HepG2 (cell line): ENCODE results near the gene ZNF19. TPM values are rescaled to one million over a fixed set of nuclear protein-coding genes. Genes with fewer than 3 reads are reported as not detected.

Source experiments
- ATAC-seq: fragments of 200-7000 bp; cut with Tn5 transposase; 3 replicates; pipeline ENCODE4 v1.9.1; 2020; ENCODE audit warnings: mild to moderate bottlenecking, moderate library complexity
- BruUV-seq: library from RNA; stranded (reverse); fragments of 400-500 nt; replicated peaks from 2 replicates; lab custom pipeline; 2021; lab: Mats Ljungman, UMichigan
- CTCF ChIA-PET: fragments of 300-600 bp; formaldehyde crosslinking; extraction: SDS; loops from one replicate; lab custom pipeline; 2021; ENCODE audit warnings: low total read pairs, inconsistent platforms, low intra/inter-chr PET ratio; lab: Yijun Ruan, JAX
- POLR2A ChIA-PET: fragments of 350-600 bp; sonication (Branson Sonifier 250); formaldehyde crosslinking; loops from one replicate; lab custom pipeline; 2020; ENCODE audit warnings: antibody characterized with exemption, inconsistent platforms; lab: Yijun Ruan, JAX
- DNase-seq: peaks from one replicate; pipeline ENCODE4 v3.0.0-alpha.2; 2015; ENCODE audit warnings: low spot score
- FAIRE-seq: peaks from 3 replicates; lab custom pipeline; 2011; peaks lifted over from hg19 to GRCh38; lab: Jason Lieb, UNC
- H2AFZ ChIP-seq: one replicate; pipeline ENCODE4 v1.6.1; 2011; ENCODE audit warnings: low read length, inconsistent platforms
- H3K27ac ChIP-seq: fragments of 300-600 bp; 3 replicates; pipeline ENCODE4 v1.8.0; 2011; ENCODE audit warnings: mixed run types, mild to moderate bottlenecking, mixed read lengths, low read length, inconsistent platforms; ENCODE audit not compliant: insufficient read depth; ENCODE audit errors: extremely low read length
- H3K27me3 ChIP-seq, 2 experiments: fragments of 200-600 bp in 1 of 2; 2 replicates in 1 of 2; 3 replicates in 1 of 2; pipeline versions ENCODE4 v1.6.0 to v1.8.0; 2011; ENCODE audit warnings: low read length in 2 of 2, mild to moderate bottlenecking in 2 of 2, moderate library complexity in 2 of 2, inconsistent platforms in 1 of 2; ENCODE audit not compliant: insufficient read depth in 2 of 2, control insufficient read depth in 1 of 2
- H3K36me3 ChIP-seq, 2 experiments: fragments of 200-600 bp in 1 of 2; replicated peaks in 1 of 2; 2 replicates in 1 of 2; 3 replicates in 1 of 2; pipeline versions ENCODE4 v1.5.1 to v1.8.0; 2011; ENCODE audit warnings: low read length in 2 of 2, inconsistent platforms in 1 of 2; ENCODE audit not compliant: insufficient read depth in 2 of 2, control insufficient read depth in 1 of 2
- H3K4me1 ChIP-seq: 2 replicates; pipeline ENCODE4 v1.5.1; 2012; ENCODE audit warnings: low read length, inconsistent platforms; ENCODE audit not compliant: insufficient read depth
- H3K4me2 ChIP-seq: 2 replicates; pipeline ENCODE4 v1.6.0; 2011; ENCODE audit warnings: low read depth, low read length, inconsistent platforms
- H3K4me3 ChIP-seq, 3 experiments: fragments of 200-600 bp in 1 of 3; sonication (generic), shearing (Covaris generic) in 1 of 3; replicated peaks in 1 of 3; 2 replicates each; pipeline ENCODE4 v1.5.1; 2011 to 2016; ENCODE audit warnings: low read length in 3 of 3, inconsistent platforms in 2 of 3, low read depth in 2 of 3, mild to moderate bottlenecking in 2 of 3, control low read depth in 1 of 3, mixed read lengths in 1 of 3; ENCODE audit not compliant: insufficient read depth in 1 of 3
- H3K79me2 ChIP-seq: one replicate; pipeline ENCODE4 v1.6.1; 2011; ENCODE audit warnings: low read length, inconsistent platforms; ENCODE audit not compliant: insufficient read depth
- H3K9ac ChIP-seq: 2 replicates; pipeline ENCODE4 v1.6.0; 2011; ENCODE audit warnings: mild to moderate bottlenecking, low read depth, low read length, inconsistent platforms; ENCODE audit not compliant: insufficient read depth
- H3K9me3 ChIP-seq: 2 replicates; pipeline ENCODE4 v1.5.1; 2012; ENCODE audit warnings: mild to moderate bottlenecking, low read length
- H4K20me1 ChIP-seq: 2 replicates; pipeline ENCODE4 v1.6.0; 2011; ENCODE audit warnings: inconsistent platforms, mild to moderate bottlenecking, low read length, moderate library complexity; ENCODE audit not compliant: insufficient read depth
- IKZF1 ChIP-seq: fragments of 450-650 bp; IDR thresholded peaks from 2 replicates; pipeline ENCODE4 v1.7.1; 2016
- SMAD1 ChIP-seq: sonication (generic); formaldehyde crosslinking; IDR thresholded peaks from 2 replicates; pipeline ENCODE4 v1.4.0; 2020; ENCODE audit warnings: missing genetic modification reagents, low read depth, mild to moderate bottlenecking, borderline replicate concordance
- TCF12 ChIP-seq, 2 experiments: fragments of 450-650 bp in 1 of 2; sonication (generic) in 1 of 2; formaldehyde crosslinking in 1 of 2; IDR thresholded peaks; 2 replicates each; pipeline versions ENCODE4 v1.6.1 to v1.8.0; 2017 to 2022; ENCODE audit warnings: antibody characterized with exemption in 1 of 2, mild to moderate bottlenecking in 1 of 2, missing genetic modification reagents in 1 of 2, moderate library complexity in 1 of 2
- TP53 ChIP-seq: sonication (generic); formaldehyde crosslinking; conservative IDR thresholded peaks from 2 replicates; pipeline ENCODE4 v1.4.0; 2020; ENCODE audit warnings: missing genetic modification reagents
- ZNF652 ChIP-seq: IDR thresholded peaks from 2 replicates; pipeline ENCODE4 v1.6.1; 2016; ENCODE audit warnings: low read depth, borderline replicate concordance
- WGBS: methylation state at CpG from one replicate; pipeline ENCODE4 v1.1.6; 2017; ENCODE audit warnings: low lambda C conversion rate; 5-methylcytosine and 5-hydroxymethylcytosine counted together
- in situ Hi-C: cut with HindIII; loops from 2 replicates; pipeline ENCODE4 v1.10.0; 2017; ENCODE audit warnings: low pct_unique_long_range_greater_than_20kb; ENCODE audit not compliant: extremely low pct_ligation_motif_present
- intact Hi-C: fragments of 100-400 bp; cut with micrococcal nuclease; formaldehyde crosslinking; loops from one replicate; pipeline ENCODE4 v1.10.0; 2022; ENCODE audit not compliant: unreplicated experiment
- polyA plus RNA-seq, 8 experiments: library from polyadenylated mRNA; depleted of rRNA in 3 of 8; stranded (reverse) in 7 of 8; unstranded in 1 of 8; fragments of >200 nt; fragmentation: Illumina TruSeq in 4 of 8; extraction: Trizol in 4 of 8; gene quantifications; 2 replicates each; pipeline versions ENCODE4 v1.2.1 to v1.2.3, GENCODE V29; 2011 to 2016; ENCODE audit warnings: low read depth in 4 of 8, missing spikeins in 1 of 8, mixed read lengths in 1 of 8; ENCODE audit not compliant: insufficient read depth in 1 of 8
- total RNA-seq, 5 experiments: library from RNA; depleted of rRNA; stranded (reverse); fragments of >200 nt; fragmentation: Illumina TruSeq; extraction: Trizol; gene quantifications; 2 replicates each; pipeline ENCODE4 v1.2.3, GENCODE V29; 2016; ENCODE audit warnings: low read depth in 1 of 5
- TF ChIP-seq, protein P1 (sequence below): sonication (generic); formaldehyde crosslinking; IDR thresholded peaks from 2 replicates; pipeline ENCODE4 v1.5.0; 2020; ENCODE audit warnings: mild to moderate bottlenecking, missing genetic modification reagents
- TF ChIP-seq, protein P2 (sequence below): sonication (generic); formaldehyde crosslinking; IDR thresholded peaks from 2 replicates; pipeline ENCODE4 v1.5.1; 2020; ENCODE audit warnings: missing genetic modification reagents, mild to moderate bottlenecking, borderline replicate concordance
- TF ChIP-seq, protein P3 (sequence below): sonication (generic); formaldehyde crosslinking; IDR thresholded peaks from 2 replicates; pipeline ENCODE4 v1.5.1; 2020; ENCODE audit warnings: missing genetic modification reagents, mild to moderate bottlenecking, borderline replicate concordance

Gene ZNF19
- total and polyA plus RNA-seq, 2 of the 13 experiments (the other 11 are each of a cell fraction or from before 2014, with no cell fraction given) = 3.2 to 5.8 TPM

DNA sequence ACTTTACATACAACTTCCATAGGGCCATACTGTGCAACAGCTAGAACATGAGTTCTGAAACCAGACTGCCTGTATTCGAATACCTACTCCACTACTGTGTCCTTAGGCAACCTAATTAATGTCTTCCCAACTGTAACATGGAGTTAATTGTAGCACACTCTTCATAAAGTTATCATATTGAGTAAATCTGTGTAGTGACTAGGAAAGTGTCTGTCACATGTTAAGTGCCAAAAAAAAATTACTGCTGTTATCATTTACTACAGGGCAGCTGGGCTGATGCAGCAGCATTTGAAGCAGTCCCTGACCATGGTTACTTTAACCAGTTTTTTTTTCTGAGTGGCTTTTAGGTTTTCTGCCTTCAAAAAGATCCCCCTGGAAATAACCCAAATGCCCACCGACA is 16.2 kb downstream of the ZNF19 start (continued):
- TF ChIP-seq, protein P1, sequence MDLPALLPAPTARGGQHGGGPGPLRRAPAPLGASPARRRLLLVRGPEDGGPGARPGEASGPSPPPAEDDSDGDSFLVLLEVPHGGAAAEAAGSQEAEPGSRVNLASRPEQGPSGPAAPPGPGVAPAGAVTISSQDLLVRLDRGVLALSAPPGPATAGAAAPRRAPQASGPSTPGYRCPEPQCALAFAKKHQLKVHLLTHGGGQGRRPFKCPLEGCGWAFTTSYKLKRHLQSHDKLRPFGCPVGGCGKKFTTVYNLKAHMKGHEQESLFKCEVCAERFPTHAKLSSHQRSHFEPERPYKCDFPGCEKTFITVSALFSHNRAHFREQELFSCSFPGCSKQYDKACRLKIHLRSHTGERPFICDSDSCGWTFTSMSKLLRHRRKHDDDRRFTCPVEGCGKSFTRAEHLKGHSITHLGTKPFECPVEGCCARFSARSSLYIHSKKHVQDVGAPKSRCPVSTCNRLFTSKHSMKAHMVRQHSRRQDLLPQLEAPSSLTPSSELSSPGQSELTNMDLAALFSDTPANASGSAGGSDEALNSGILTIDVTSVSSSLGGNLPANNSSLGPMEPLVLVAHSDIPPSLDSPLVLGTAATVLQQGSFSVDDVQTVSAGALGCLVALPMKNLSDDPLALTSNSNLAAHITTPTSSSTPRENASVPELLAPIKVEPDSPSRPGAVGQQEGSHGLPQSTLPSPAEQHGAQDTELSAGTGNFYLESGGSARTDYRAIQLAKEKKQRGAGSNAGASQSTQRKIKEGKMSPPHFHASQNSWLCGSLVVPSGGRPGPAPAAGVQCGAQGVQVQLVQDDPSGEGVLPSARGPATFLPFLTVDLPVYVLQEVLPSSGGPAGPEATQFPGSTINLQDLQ (CRISPR knock-in tag) = no peak
- TF ChIP-seq, protein P2, sequence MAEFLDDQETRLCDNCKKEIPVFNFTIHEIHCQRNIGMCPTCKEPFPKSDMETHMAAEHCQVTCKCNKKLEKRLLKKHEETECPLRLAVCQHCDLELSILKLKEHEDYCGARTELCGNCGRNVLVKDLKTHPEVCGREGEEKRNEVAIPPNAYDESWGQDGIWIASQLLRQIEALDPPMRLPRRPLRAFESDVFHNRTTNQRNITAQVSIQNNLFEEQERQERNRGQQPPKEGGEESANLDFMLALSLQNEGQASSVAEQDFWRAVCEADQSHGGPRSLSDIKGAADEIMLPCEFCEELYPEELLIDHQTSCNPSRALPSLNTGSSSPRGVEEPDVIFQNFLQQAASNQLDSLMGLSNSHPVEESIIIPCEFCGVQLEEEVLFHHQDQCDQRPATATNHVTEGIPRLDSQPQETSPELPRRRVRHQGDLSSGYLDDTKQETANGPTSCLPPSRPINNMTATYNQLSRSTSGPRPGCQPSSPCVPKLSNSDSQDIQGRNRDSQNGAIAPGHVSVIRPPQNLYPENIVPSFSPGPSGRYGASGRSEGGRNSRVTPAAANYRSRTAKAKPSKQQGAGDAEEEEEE (CRISPR knock-in tag) = no peak
- TF ChIP-seq IKZF1 = no peak
- no peak for TF ChIP-seq TP53 (CRISPR knock-in tag)
- TF ChIP-seq TCF12 (IDR thresholded peaks at IDR 0.05) = no peak
- TF ChIP-seq TCF12 (CRISPR knock-in tag; IDR thresholded peaks at IDR 0.05) = no peak
- TF ChIP-seq, protein P3, sequence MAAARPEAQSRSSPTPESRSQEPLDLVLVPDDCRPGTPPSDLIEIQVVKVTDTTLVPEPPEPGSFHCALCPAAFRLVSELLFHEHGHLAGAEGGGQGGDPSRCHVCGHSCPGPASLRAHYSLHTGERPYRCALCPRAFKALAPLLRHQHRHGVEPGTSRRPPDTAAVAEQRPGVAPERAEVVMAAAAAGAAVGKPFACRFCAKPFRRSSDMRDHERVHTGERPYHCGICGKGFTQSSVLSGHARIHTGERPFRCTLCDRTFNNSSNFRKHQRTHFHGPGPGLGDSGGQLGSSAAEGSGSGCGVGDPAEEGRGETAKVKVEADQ (CRISPR knock-in tag) = no peak
- no peak for TF ChIP-seq SMAD1 (CRISPR knock-in tag)

DNA sequence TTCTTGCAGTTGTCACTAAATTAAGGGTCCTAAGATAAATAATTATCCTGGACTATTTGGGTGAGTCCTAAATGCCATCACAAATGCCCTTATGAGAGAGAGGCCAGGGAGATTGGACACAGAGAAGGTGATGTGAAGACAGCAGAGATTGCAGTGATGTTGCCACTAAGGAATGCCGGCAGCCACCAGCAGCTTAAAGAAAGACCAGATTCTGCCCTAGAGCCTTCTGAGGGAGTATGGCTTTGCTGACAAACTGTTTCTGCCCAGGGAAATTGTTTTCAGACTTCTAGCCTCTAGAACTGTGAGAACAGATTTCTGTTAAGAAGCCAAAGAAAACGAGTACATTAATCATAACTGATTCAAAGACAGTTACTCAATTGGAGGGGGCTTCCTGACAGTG is 17.1 kb downstream of the ZNF19 start:
- H3K4me1 ChIP-seq = no peaks in the 10 kb centered on the region
- BruUV-seq = no TSS peak
- DNase-seq = no peak

More for the DNA sequence above, 17.1 kb downstream of the ZNF19 start:
- Histone ChIP-seq H3K27ac (no peak overlapping the region), H3K79me2 (no peaks in the 10 kb centered on the region), H3K4me3 (no peak overlapping the region), H3K9ac (no peak overlapping the region), H3K36me3 (peaks cover 2 to 11% of the 10 kb centered on the region in 2 experiments; a peak in 3 of 5 replicates), H4K20me1 (no peaks in the 10 kb centered on the region), H2AFZ (no peak overlapping the region), H3K4me2 (no peak overlapping the region), H3K27me3 (no peaks in the 10 kb centered on the region), H3K9me3 (no peaks in the 10 kb centered on the region)
- FAIRE-seq (no peak), ATAC-seq (no peak)
- intact Hi-C loops = no loop called here
- ChIA-PET POLR2A (no interaction called here), CTCF (no interaction called here)
- in situ Hi-C loops = no loop called here
- WGBS = 43% methylated on average over 2 of the region's 2 CpGs
- no peak for TF ChIP-seq ZNF652 (CRISPR knock-in tag)
